Bronchial epithelial cell (primary cell): ENCODE measurements around the gene GPR68. TPM values are rescaled to one million over a fixed set of nuclear protein-coding genes. Genes with fewer than 3 reads are reported as not detected.
A peak's percentile ranks its signal among the peaks of the same experiment; 100 is the strongest.

Experiments
- DNase-seq: peaks from one replicate; pipeline ENCODE4 v3.0.0-alpha.2; 2010; ENCODE audit warnings: low read depth
- FAIRE-seq: peaks from 2 replicates; lab custom pipeline; 2011; peaks lifted over from hg19 to GRCh38; lab: Jason Lieb, UNC
- H3K27me3 ChIP-seq: 2 replicates; pipeline ENCODE4 v1.5.1; 2011; ENCODE audit warnings: low read length; ENCODE audit not compliant: control insufficient read depth, insufficient read depth
- H3K36me3 ChIP-seq: 2 replicates; pipeline ENCODE4 v1.5.1; 2011; ENCODE audit warnings: low read length; ENCODE audit not compliant: control insufficient read depth, insufficient read depth
- H3K4me3 ChIP-seq: 2 replicates; pipeline ENCODE4 v1.5.1; 2011; ENCODE audit warnings: mild to moderate bottlenecking, low read depth, low read length, control low read depth
- CTCF ChIP-seq: IDR thresholded peaks from 2 replicates; pipeline ENCODE4 v1.5.1; 2011; ENCODE audit warnings: mild to moderate bottlenecking, moderate library complexity, low read length, control low read depth, inconsistent platforms; ENCODE audit not compliant: insufficient read depth, severe bottlenecking
- total RNA-seq: library from RNA; depleted of rRNA; stranded (reverse); fragments of >200 nt; gene quantifications from 2 replicates; pipeline ENCODE4 v1.2.1, GENCODE V29; 2014

GPR68 gene
- total RNA-seq, 1 donor from 2014 or later = 1.8 TPM

- TF ChIP-seq CTCF = no peak
- Histone ChIP-seq H3K27me3 (no peaks in the 10 kb centered on the region), H3K4me3 (no peak overlapping the region), H3K36me3 (no peaks in the 10 kb centered on the region)
- FAIRE-seq (no peak), DNase-seq (peak; percentile 68)
Measured at GRCh38 chr14:91265404-91265803, 20.9 kb upstream of the GPR68 start.

- TF ChIP-seq CTCF = no peak
- no peaks in the 10 kb centered on the region for H3K27me3 ChIP-seq
- no peaks in the 10 kb centered on the region for H3K36me3 ChIP-seq
- DNase-seq (no peak), FAIRE-seq (no peak)
- H3K4me3 ChIP-seq = peak overlapping the region; percentile 35
Measured at GRCh38 chr14:91264151-91265150, 19.9 kb upstream of the GPR68 start.

- Histone ChIP-seq H3K4me3 (no peak overlapping the region), H3K36me3 (no peaks in the 10 kb centered on the region), H3K27me3 (no peaks in the 10 kb centered on the region)
- FAIRE-seq = no peak
- no peak for DNase-seq
- no peak for TF ChIP-seq CTCF
Measured at GRCh38 chr14:91263329-91263728, 18.8 kb upstream of the GPR68 start.

- DNase-seq (no peak), FAIRE-seq (no peak)
- Histone ChIP-seq H3K36me3 (no peaks in the 10 kb centered on the region), H3K27me3 (no peaks in the 10 kb centered on the region), H3K4me3 (no peak overlapping the region)
- TF ChIP-seq CTCF = no peak
Measured at GRCh38 chr14:91261986-91262549, 17.6 kb upstream of the GPR68 start.

GRCh38 chr14:91261115-91261514 is 16.6 kb upstream of the GPR68 start:
- FAIRE-seq = no peak
- no peaks in the 10 kb centered on the region for H3K27me3 ChIP-seq
- H3K4me3 ChIP-seq = no peak overlapping the region
- no peak for TF ChIP-seq CTCF
- no peak for DNase-seq
- H3K36me3 ChIP-seq = no peaks in the 10 kb centered on the region
